T-helper 22 cell (primary cell): ENCODE results near the gene GUCA2B.

Experiments used
- DNase-seq: peaks from one replicate; pipeline ENCODE4 v3.0.0-alpha.2; 2020; ENCODE audit warnings: low read depth

Gene GUCA2B

GRCh38 chr1:42191319-42191718 is 38.1 kb downstream of the GUCA2B start:
- DNase-seq = no peak

- DNase-seq = no peak
Observed at GRCh38 chr1:42192106-42192505, 38.9 kb downstream of the GUCA2B start.

DNA sequence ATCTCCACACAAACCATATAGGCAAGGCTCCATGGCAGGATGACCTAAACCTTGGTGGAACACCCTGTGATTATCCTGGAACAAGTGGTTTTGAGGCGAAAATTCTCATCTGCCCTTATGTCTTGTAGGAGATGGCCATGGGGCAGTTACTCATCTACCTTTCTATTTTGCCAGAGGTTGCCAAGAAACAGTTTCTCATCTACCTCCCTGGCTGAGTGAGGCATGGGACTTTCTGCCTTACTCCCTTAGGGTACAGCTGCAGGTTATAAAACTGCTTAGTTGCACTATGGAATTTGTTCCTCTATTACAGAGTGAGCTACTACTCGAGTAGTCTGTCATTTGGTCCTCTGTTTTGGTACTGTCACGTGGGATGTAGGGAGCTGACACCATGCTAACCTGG is 42.6 kb downstream of the GUCA2B start:
- no peak for DNase-seq

DNA sequence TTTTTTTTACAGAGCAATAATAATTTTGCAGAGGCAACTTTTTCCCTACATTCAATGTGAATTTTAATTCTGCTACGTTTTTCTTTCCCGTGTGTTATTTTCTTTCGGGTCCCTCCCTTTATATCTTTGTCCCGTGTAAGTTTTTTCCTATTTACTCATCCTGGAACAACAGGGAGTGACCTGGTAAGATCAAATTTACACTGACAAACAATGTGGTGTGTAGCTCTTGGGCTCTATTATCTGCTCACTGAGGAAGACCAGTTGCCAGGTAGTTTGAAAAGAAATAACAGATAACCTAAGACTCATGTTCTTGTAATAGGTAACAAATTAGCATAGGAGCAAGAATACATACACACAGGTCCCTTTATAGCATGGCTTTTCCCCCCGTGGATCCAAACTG is 45.0 kb downstream of the GUCA2B start:
- no peak for DNase-seq

GRCh38 chr1:42201986-42202385 is 48.8 kb downstream of the GUCA2B start:
- DNase-seq = no peak
